ENCODE results near the gene EPB41L1. TPM values are rescaled to one million over a fixed set of nuclear protein-coding genes. Genes with fewer than 3 reads are reported as not detected.

Gene EPB41L1
- total RNA-seq, 1 donor from 2014 or later, result 32.7 TPM

DNA sequence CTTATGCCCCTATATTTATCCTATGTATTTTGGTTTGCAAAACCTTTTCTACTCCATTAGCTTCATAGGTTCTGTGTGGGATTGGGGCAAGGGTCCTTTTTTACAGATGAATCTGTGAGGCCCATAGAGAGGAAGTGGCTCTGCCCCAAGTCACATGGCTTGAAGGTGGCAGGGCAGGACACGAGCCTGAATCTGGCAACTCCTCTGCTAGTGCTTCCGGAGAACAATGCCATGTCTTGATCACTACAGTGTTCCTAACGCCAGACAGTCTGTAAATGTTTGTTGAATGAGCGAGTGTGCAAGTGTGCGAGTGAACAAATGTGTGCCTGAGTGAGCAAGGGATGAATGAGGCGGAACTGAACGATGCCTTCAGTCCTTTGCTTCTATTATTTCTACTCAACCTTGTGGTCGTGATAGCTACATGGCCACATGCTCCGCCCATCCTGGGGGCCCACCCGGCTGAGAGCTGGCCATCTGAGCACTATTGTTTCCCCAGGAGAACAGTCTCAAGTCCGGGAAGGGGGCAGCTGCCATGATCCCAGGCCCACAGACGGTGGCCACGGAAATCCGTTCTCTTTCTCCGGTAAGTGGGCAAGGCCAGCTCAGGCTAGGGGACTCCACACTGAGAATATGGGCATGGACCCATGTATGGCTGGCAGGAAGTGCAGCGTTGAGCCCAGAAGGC lies 64.0 kb downstream of the EPB41L1 start:
- no peaks in the 10 kb centered on the region for H3K4me1 ChIP-seq
- Mint-ChIP-seq H3K27ac (no peak overlapping the region), H3K9me3 (no peaks in the 10 kb centered on the region), H3K4me3 (no peak overlapping the region), H3K36me3 (peaks cover 6% of the 10 kb centered on the region), H3K27me3 (ENCODE audit: insufficient read depth, low read depth) (peaks cover 4% of the 10 kb centered on the region), H3K4me1 (peaks cover 2% of the 10 kb centered on the region)
- H3K27ac ChIP-seq, result no peak overlapping the region
- H3K36me3 ChIP-seq, result no peaks in the 10 kb centered on the region
- no peaks in the 10 kb centered on the region for H3K27me3 ChIP-seq
- H4K20me1 ChIP-seq (ENCODE audit: low read depth), result peaks cover 3% of the 10 kb centered on the region
- no peaks in the 10 kb centered on the region for H3K9me3 ChIP-seq (ENCODE audit: low read depth)
- no peak overlapping the region for H3K9ac ChIP-seq
- H3F3A ChIP-seq (ENCODE audit: low read depth), result no peaks in the 10 kb centered on the region
- no peak overlapping the region for H3K4me3 ChIP-seq
- H2AFZ ChIP-seq (replicated peaks), result no peak overlapping the region
- H3K79me2 ChIP-seq (ENCODE audit: low read depth), result no peaks in the 10 kb centered on the region
- H3K4me2 ChIP-seq, result no peak overlapping the region
- no peak for TF ChIP-seq EZH2 (IDR thresholded peaks at IDR 0.05)
- TF ChIP-seq, protein P1, sequence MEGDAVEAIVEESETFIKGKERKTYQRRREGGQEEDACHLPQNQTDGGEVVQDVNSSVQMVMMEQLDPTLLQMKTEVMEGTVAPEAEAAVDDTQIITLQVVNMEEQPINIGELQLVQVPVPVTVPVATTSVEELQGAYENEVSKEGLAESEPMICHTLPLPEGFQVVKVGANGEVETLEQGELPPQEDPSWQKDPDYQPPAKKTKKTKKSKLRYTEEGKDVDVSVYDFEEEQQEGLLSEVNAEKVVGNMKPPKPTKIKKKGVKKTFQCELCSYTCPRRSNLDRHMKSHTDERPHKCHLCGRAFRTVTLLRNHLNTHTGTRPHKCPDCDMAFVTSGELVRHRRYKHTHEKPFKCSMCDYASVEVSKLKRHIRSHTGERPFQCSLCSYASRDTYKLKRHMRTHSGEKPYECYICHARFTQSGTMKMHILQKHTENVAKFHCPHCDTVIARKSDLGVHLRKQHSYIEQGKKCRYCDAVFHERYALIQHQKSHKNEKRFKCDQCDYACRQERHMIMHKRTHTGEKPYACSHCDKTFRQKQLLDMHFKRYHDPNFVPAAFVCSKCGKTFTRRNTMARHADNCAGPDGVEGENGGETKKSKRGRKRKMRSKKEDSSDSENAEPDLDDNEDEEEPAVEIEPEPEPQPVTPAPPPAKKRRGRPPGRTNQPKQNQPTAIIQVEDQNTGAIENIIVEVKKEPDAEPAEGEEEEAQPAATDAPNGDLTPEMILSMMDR (IDR thresholded peaks at IDR 0.05), result no peak
- TF ChIP-seq EZH2phosphoT487 (IDR thresholded peaks at IDR 0.05), result no peak
- no peak for DNase-seq (ENCODE audit: low spot score)

- DNase-seq (ENCODE audit: low spot score), result no peak
- Mint-ChIP-seq H3K9me3 (no peaks in the 10 kb centered on the region), H3K4me1 (peaks cover 2% of the 10 kb centered on the region), H3K36me3 (peaks cover 6% of the 10 kb centered on the region), H3K27ac (no peak overlapping the region), H3K27me3 (ENCODE audit: insufficient read depth, low read depth) (peaks cover 4% of the 10 kb centered on the region), H3K4me3 (no peak overlapping the region)
- H3K79me2 ChIP-seq (ENCODE audit: low read depth), result no peaks in the 10 kb centered on the region
- no peaks in the 10 kb centered on the region for H3K4me1 ChIP-seq
- H3K9me3 ChIP-seq (ENCODE audit: low read depth), result no peaks in the 10 kb centered on the region
- no peak overlapping the region for H2AFZ ChIP-seq (replicated peaks)
- H3K36me3 ChIP-seq, result no peaks in the 10 kb centered on the region
- no peak overlapping the region for H3K4me3 ChIP-seq
- no peak for TF ChIP-seq EZH2phosphoT487 (IDR thresholded peaks at IDR 0.05)
- TF ChIP-seq EZH2 (IDR thresholded peaks at IDR 0.05), result no peak
- TF ChIP-seq, protein P1 (IDR thresholded peaks at IDR 0.05), result no peak
- no peaks in the 10 kb centered on the region for H3K27me3 ChIP-seq
- no peaks in the 10 kb centered on the region for H4K20me1 ChIP-seq (ENCODE audit: low read depth)
- H3K9ac ChIP-seq, result no peak overlapping the region
- H3K27ac ChIP-seq, result no peak overlapping the region
- H3F3A ChIP-seq (ENCODE audit: low read depth), result no peaks in the 10 kb centered on the region
- no peak overlapping the region for H3K4me2 ChIP-seq
Observed at GRCh38 chr20:36219671-36220220, 65.2 kb downstream of the EPB41L1 start.

GRCh38 chr20:36225666-36226065 lies 71.1 kb downstream of the EPB41L1 start:
- H3F3A ChIP-seq (ENCODE audit: low read depth), result no peaks in the 10 kb centered on the region
- H3K4me1 Mint-ChIP-seq, result no peaks in the 10 kb centered on the region
- H3K9me3 Mint-ChIP-seq, result no peaks in the 10 kb centered on the region
- no peaks in the 10 kb centered on the region for H3K36me3 ChIP-seq
- H3K4me1 ChIP-seq, result no peaks in the 10 kb centered on the region
- TF ChIP-seq, protein P1 (IDR thresholded peaks at IDR 0.05), result no peak
- TF ChIP-seq EZH2phosphoT487 (IDR thresholded peaks at IDR 0.05), result no peak
- TF ChIP-seq EZH2 (IDR thresholded peaks at IDR 0.05), result no peak
- peaks cover 4% of the 10 kb centered on the region for H3K36me3 Mint-ChIP-seq
- no peak overlapping the region for H3K4me2 ChIP-seq
- no peaks in the 10 kb centered on the region for H3K9me3 ChIP-seq (ENCODE audit: low read depth)
- H3K27ac ChIP-seq, result no peak overlapping the region
- H3K27ac Mint-ChIP-seq, result no peak overlapping the region
- no peak overlapping the region for H3K4me3 Mint-ChIP-seq
- H4K20me1 ChIP-seq (ENCODE audit: low read depth), result no peaks in the 10 kb centered on the region
- no peak for DNase-seq (ENCODE audit: low spot score)
- H3K9ac ChIP-seq, result peak overlapping the region; percentile 8
- no peak overlapping the region for H3K4me3 ChIP-seq
- peaks cover 2% of the 10 kb centered on the region for H3K27me3 Mint-ChIP-seq (ENCODE audit: insufficient read depth, low read depth)
- no peaks in the 10 kb centered on the region for H3K79me2 ChIP-seq (ENCODE audit: low read depth)
- no peak overlapping the region for H2AFZ ChIP-seq (replicated peaks)
- H3K27me3 ChIP-seq, result no peaks in the 10 kb centered on the region
